Omental fat pad (tissue), 4 donors: ENCODE results near the gene CEP68. TPM values are rescaled to one million over a fixed set of nuclear protein-coding genes. Genes with fewer than 3 reads are reported as not detected.
A peak's percentile ranks its signal among the peaks of the same experiment; 100 is the strongest.

Experiments
- ATAC-seq: fragments of 150-250 bp; one replicate; pipeline ENCODE4 v1.9.1; 2016; ENCODE audit warnings: mild to moderate bottlenecking, moderate library complexity; ENCODE audit not compliant: low FRiP score
- DNase-seq: peaks from one replicate; pipeline ENCODE4 v3.0.0-alpha.2; 2019; ENCODE audit warnings: low spot score
- CTCF ChIP-seq, 3 donors: fragments of 450-650 bp; IDR thresholded peaks; one replicate each; pipeline ENCODE4 v1.5.1; 2016 to 2017; ENCODE audit warnings: antibody characterized with exemption in 3 of 3, mild to moderate bottlenecking in 3 of 3, moderate library complexity in 2 of 3
- total RNA-seq, 4 donors: library from RNA; depleted of rRNA; stranded (reverse); fragments of >200 nt; gene quantifications; one replicate each; pipeline ENCODE4 v1.1.0, GENCODE V29; 2016

The CEP68 gene
- total RNA-seq, 4 donors from 2014 or later = 9.7 to 67.3 (median 21.3) TPM

GRCh38 chr2:65092791-65093190, 36.6 kb downstream of the CEP68 start:
- TF ChIP-seq CTCF (IDR thresholded peaks at IDR 0.05) = no peak
- ATAC-seq (no peak), DNase-seq (no peak)

- no peak for ATAC-seq
- no peak for DNase-seq
- TF ChIP-seq CTCF (IDR thresholded peaks at IDR 0.05) = no peak
Observed at GRCh38 chr2:65093211-65093610, 37.0 kb downstream of the CEP68 start.

GRCh38 chr2:65096948-65097347, 40.7 kb downstream of the CEP68 start:
- no peak for ATAC-seq
- no peak for DNase-seq
- no peak for TF ChIP-seq CTCF (IDR thresholded peaks at IDR 0.05)

GRCh38 chr2:65097844-65098243, 41.6 kb downstream of the CEP68 start:
- DNase-seq (no peak), ATAC-seq (no peak)
- no peak for TF ChIP-seq CTCF (IDR thresholded peaks at IDR 0.05)

GRCh38 chr2:65098741-65099140, 42.5 kb downstream of the CEP68 start:
- DNase-seq = no peak
- ATAC-seq = no peak
- TF ChIP-seq CTCF (IDR thresholded peaks at IDR 0.05) = no peak

GRCh38 chr2:65101071-65101470, 44.9 kb downstream of the CEP68 start:
- ATAC-seq (peak; percentile 46), DNase-seq (no peak)
- no peak for TF ChIP-seq CTCF (IDR thresholded peaks at IDR 0.05)

- no peak for TF ChIP-seq CTCF (IDR thresholded peaks at IDR 0.05)
- ATAC-seq = no peak
Observed at GRCh38 chr2:65103013-65103715, 46.9 kb downstream of the CEP68 start.

More at GRCh38 chr2:65103013-65103715, 46.9 kb downstream of the CEP68 start:
- DNase-seq = no peak
